Smooth muscle cell (in vitro differentiated cells): Measurements from ENCODE around the gene RAB44. TPM values are rescaled to one million over a fixed set of nuclear protein-coding genes. Genes with fewer than 3 reads are reported as not detected.

Experiments used
- DNase-seq: peaks from one replicate; lab custom pipeline; 2025; ENCODE audit not compliant: unreplicated experiment; lab: John Stamatoyannopoulos, UW
- H2AFZ ChIP-seq: fragments of 200-600 bp; sonication (generic); 2 replicates; pipeline ENCODE4 v1.6.0; 2016; ENCODE audit warnings: antibody characterized with exemption, low read depth, mild to moderate bottlenecking
- H3F3A ChIP-seq: fragments of 200-600 bp; sonication (generic); 2 replicates; pipeline ENCODE4 v1.6.0; 2017; ENCODE audit warnings: antibody characterized with exemption, low read depth
- H3K27ac ChIP-seq: fragments of 200-600 bp; sonication (generic); 2 replicates; pipeline ENCODE4 v1.5.1; 2016; ENCODE audit warnings: low read depth, mild to moderate bottlenecking
- H3K27me3 ChIP-seq: fragments of 200-600 bp; sonication (generic); 2 replicates; pipeline ENCODE4 v1.6.1; 2016; ENCODE audit warnings: low read depth, mild to moderate bottlenecking
- H3K36me3 ChIP-seq: fragments of 200-600 bp; sonication (generic); 2 replicates; pipeline ENCODE4 v1.5.1; 2016; ENCODE audit warnings: low read depth
- H3K4me1 ChIP-seq: fragments of 200-600 bp; sonication (generic); 2 replicates; pipeline ENCODE4 v1.5.1; 2016; ENCODE audit warnings: low read depth
- H3K4me2 ChIP-seq: fragments of 200-600 bp; sonication (generic); 2 replicates; pipeline ENCODE4 v1.6.0; 2016; ENCODE audit warnings: mild to moderate bottlenecking
- H3K4me3 ChIP-seq: fragments of 200-600 bp; sonication (generic); 2 replicates; pipeline ENCODE4 v1.5.1; 2016; ENCODE audit warnings: mild to moderate bottlenecking
- H3K79me2 ChIP-seq: fragments of 200-600 bp; sonication (generic); 2 replicates; pipeline ENCODE4 v1.6.0; 2016; ENCODE audit warnings: low read depth, mild to moderate bottlenecking
- H3K9ac ChIP-seq: fragments of 200-600 bp; sonication (generic); 2 replicates; pipeline ENCODE4 v1.6.0; 2016; ENCODE audit warnings: low read depth
- H3K9me3 ChIP-seq: fragments of 200-600 bp; sonication (generic); replicated peaks from 2 replicates; pipeline ENCODE4 v1.5.1; 2016; ENCODE audit warnings: low read depth
- H4K20me1 ChIP-seq: fragments of 200-600 bp; sonication (generic); 2 replicates; pipeline ENCODE4 v1.6.0; 2016; ENCODE audit warnings: low read depth
- WGBS: methylation state at CpG from one replicate; pipeline ENCODE4 v1.1.7; 2016; ENCODE audit warnings: low lambda C conversion rate; 5-methylcytosine and 5-hydroxymethylcytosine counted together
- polyA plus RNA-seq: library from polyadenylated mRNA; unstranded; fragments of >200 nt; fragmentation: Nextera tagmentation; extraction: Ambion mirVana; gene quantifications from 2 replicates; pipeline ENCODE4 v1.2.1, GENCODE V29; 2016
- total RNA-seq: library from RNA; depleted of rRNA; stranded (reverse); fragments of >200 nt; gene quantifications from 2 replicates; pipeline ENCODE4 v1.2.3, GENCODE V29; 2014
- TF ChIP-seq, protein P1 (sequence below): fragments of 200-600 bp; sonication (generic); IDR thresholded peaks from 2 replicates; pipeline ENCODE4 v1.5.1; 2017; ENCODE audit warnings: borderline replicate concordance, mild to moderate bottlenecking, antibody characterized with exemption; ENCODE audit not compliant: insufficient read depth, poor library complexity, severe bottlenecking

The RAB44 gene
- total and polyA plus RNA-seq, 2 experiments from 2014 or later, result 0.03 TPM; not detected in 1

DNA sequence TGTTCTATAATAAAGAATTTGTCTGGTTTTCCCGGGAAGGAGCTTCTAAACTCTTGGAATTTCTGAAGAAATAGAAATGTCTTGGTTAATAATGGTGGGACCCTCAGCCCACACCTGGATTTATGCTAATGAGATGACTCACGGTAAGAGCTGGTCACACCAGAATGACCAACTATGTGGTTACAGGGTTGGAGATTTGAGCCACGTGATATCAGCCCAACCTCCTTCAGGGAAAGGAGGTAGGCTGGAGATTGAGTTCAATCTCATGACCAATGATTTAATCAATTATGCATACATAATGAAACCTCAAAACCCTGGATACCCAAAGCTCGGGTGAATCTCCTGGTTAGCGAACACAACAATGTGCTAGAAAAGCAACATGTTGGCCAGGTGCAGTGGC lies 41.2 kb upstream of the RAB44 start:
- H3K4me1 ChIP-seq, result peaks cover 5% of the 10 kb centered on the region
- H3K79me2 ChIP-seq, result no peaks in the 10 kb centered on the region
- no peak overlapping the region for H3K4me2 ChIP-seq
- TF ChIP-seq, protein P1, sequence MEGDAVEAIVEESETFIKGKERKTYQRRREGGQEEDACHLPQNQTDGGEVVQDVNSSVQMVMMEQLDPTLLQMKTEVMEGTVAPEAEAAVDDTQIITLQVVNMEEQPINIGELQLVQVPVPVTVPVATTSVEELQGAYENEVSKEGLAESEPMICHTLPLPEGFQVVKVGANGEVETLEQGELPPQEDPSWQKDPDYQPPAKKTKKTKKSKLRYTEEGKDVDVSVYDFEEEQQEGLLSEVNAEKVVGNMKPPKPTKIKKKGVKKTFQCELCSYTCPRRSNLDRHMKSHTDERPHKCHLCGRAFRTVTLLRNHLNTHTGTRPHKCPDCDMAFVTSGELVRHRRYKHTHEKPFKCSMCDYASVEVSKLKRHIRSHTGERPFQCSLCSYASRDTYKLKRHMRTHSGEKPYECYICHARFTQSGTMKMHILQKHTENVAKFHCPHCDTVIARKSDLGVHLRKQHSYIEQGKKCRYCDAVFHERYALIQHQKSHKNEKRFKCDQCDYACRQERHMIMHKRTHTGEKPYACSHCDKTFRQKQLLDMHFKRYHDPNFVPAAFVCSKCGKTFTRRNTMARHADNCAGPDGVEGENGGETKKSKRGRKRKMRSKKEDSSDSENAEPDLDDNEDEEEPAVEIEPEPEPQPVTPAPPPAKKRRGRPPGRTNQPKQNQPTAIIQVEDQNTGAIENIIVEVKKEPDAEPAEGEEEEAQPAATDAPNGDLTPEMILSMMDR, result no peak
- H3K4me3 ChIP-seq, result no peak overlapping the region
- no peak overlapping the region for H3K9ac ChIP-seq
- DNase-seq, result no peak
- H3K36me3 ChIP-seq, result no peaks in the 10 kb centered on the region
- H2AFZ ChIP-seq, result no peak overlapping the region
- H3K27ac ChIP-seq, result no peak overlapping the region
- H4K20me1 ChIP-seq, result no peaks in the 10 kb centered on the region
- no peaks in the 10 kb centered on the region for H3K27me3 ChIP-seq
- WGBS, result 60% methylated on average over 5 of the region's 5 CpGs
- H3K9me3 ChIP-seq, result no peaks in the 10 kb centered on the region
- H3F3A ChIP-seq, result peaks cover 4% of the 10 kb centered on the region

DNA sequence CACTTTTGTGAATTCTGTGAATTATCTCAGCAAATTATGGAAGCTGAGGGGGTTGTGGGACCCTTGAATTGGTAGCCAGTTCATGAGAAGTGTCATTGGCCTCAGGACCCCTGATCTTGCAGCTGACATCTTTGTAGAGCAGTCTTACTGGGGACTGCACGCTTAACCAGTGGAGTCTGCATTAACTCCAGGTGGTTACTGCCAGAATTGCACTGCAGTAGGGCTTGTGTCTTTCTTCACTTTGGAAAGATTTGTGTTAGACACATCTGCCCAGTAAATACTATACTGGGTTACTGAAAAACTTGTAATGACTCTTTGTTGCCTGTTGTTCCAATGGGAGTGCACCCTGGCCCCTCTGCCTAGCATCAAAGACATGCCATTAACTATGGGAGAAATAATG lies 40.4 kb upstream of the RAB44 start:
- Histone ChIP-seq H3K9ac (no peak overlapping the region), H3K4me1 (peaks cover 5% of the 10 kb centered on the region), H3K9me3 (no peaks in the 10 kb centered on the region), H3K27ac (no peak overlapping the region), H3K36me3 (no peaks in the 10 kb centered on the region), H4K20me1 (no peaks in the 10 kb centered on the region), H2AFZ (no peak overlapping the region), H3K4me2 (no peak overlapping the region), H3K4me3 (no peak overlapping the region), H3K79me2 (no peaks in the 10 kb centered on the region), H3F3A (peaks cover 4% of the 10 kb centered on the region), H3K27me3 (no peaks in the 10 kb centered on the region)
- WGBS, result 87% methylated on average over 1 of the region's 1 CpG
- TF ChIP-seq, protein P1, result no peak
- no peak for DNase-seq

DNA sequence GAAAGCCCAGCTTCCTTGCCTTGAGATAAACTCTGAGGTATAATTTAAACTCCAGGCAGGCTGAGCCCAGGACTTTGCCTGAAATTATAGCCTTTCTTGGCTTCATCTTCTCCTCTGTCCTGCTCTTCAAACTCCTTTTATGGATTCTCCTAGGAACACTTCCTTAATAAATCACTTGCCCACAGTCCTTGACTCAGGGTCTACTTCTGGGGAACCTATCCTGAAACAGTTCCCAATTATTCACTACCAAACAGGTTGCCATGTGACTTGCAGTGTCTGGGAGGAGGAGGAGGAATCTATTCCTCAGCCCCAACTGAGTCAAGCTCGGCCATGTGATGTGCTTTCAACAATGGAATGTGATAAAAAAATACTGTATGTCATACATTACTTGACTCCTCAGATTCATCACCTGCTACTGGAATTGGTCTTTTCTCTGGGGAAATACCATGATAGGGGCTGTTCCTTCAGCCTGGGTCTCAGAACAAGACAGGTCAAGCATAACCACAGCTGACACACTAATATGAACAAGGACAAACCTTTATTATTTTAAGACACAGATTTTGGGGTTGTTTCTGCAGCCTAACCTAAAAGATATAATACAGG lies 39.6 kb upstream of the RAB44 start:
- 41% methylated on average over 1 of the region's 1 CpG for WGBS
- Histone ChIP-seq H3K27ac (no peak overlapping the region), H3K4me2 (no peak overlapping the region)

More for the DNA sequence above, 39.6 kb upstream of the RAB44 start:
- no peak overlapping the region for H3K4me3 ChIP-seq
- H3K79me2 ChIP-seq, result no peaks in the 10 kb centered on the region
- H2AFZ ChIP-seq, result no peak overlapping the region
- TF ChIP-seq, protein P1, result no peak
- peaks cover 4% of the 10 kb centered on the region for H3F3A ChIP-seq
- no peaks in the 10 kb centered on the region for H4K20me1 ChIP-seq
- DNase-seq, result no peak
- H3K36me3 ChIP-seq, result no peaks in the 10 kb centered on the region
- no peak overlapping the region for H3K9ac ChIP-seq
- H3K4me1 ChIP-seq, result peaks cover 10% of the 10 kb centered on the region
- no peaks in the 10 kb centered on the region for H3K27me3 ChIP-seq
- H3K9me3 ChIP-seq, result no peaks in the 10 kb centered on the region
